ENCODE data around the gene NPTXR.
"Not testable (repeated sequence)": the region's sequence is repeated elsewhere in the genome, so short reads cannot be mapped to it uniquely, and the experiment has no call there.

- TF ChIP-seq EZH2phosphoT487 (IDR thresholded peaks at IDR 0.05; ENCODE audit: borderline replicate concordance, low read depth, low read length); CTCF (conservative IDR thresholded peaks at IDR 0.05; ENCODE audit: low read length): not testable (repeated sequence)
These were observed 10.6 kb upstream of the NPTXR start for GRCh38 chr22:38854476-38854875.

All from OCI-LY7 (cell line).